Calu3 (cell line): Measurements from ENCODE around the gene DYNLL1. TPM values are rescaled to one million over a fixed set of nuclear protein-coding genes. Genes with fewer than 3 reads are reported as not detected.

ENCODE experiments used
- BruUV-seq: library from RNA; stranded (reverse); fragments of 400-500 nt; replicated peaks from 2 replicates; lab custom pipeline; 2021; lab: Mats Ljungman, UMichigan
- CTCF ChIA-PET: fragments of 300-600 bp; sonication (Branson Sonifier 250); formaldehyde crosslinking; loops from one replicate; lab custom pipeline; 2022; ENCODE audit warnings: antibody characterized with exemption; lab: Charles Lee
- DNase-seq: peaks from one replicate; pipeline ENCODE4 v3.0.0; 2022
- H3K27ac Mint-ChIP-seq: one replicate; pipeline ENCODE4 v1.8.0; 2022; ENCODE audit warnings: mixed read lengths; ENCODE audit not compliant: unreplicated experiment
- H3K27me3 Mint-ChIP-seq: one replicate; pipeline ENCODE4 v1.8.0; 2022; ENCODE audit warnings: mixed read lengths; ENCODE audit not compliant: unreplicated experiment
- H3K36me3 Mint-ChIP-seq: one replicate; pipeline ENCODE4 v1.8.0; 2022; ENCODE audit warnings: mild to moderate bottlenecking, moderate library complexity, mixed read lengths; ENCODE audit not compliant: insufficient read depth, unreplicated experiment
- H3K4me1 Mint-ChIP-seq: one replicate; pipeline ENCODE4 v1.8.0; 2022; ENCODE audit warnings: mild to moderate bottlenecking, low read depth, mixed read lengths; ENCODE audit not compliant: unreplicated experiment
- H3K4me3 Mint-ChIP-seq: one replicate; pipeline ENCODE4 v1.8.0; 2022; ENCODE audit warnings: mild to moderate bottlenecking, low read depth, moderate library complexity, mixed read lengths; ENCODE audit not compliant: unreplicated experiment
- H3K9me3 Mint-ChIP-seq: one replicate; pipeline ENCODE4 v1.8.0; 2022; ENCODE audit warnings: low read depth, mixed read lengths; ENCODE audit not compliant: unreplicated experiment
- CTCF ChIP-seq: fragments of 200-600 bp; IDR thresholded peaks from one replicate; pipeline ENCODE4 v1.8.0; 2022; ENCODE audit warnings: antibody characterized with exemption; ENCODE audit not compliant: unreplicated experiment
- intact Hi-C: fragments of 100-400 bp; cut with micrococcal nuclease; formaldehyde crosslinking; loops from one replicate; pipeline ENCODE4 v1.10.0; 2022; ENCODE audit not compliant: unreplicated experiment
- total RNA-seq: library from RNA; stranded (reverse); gene quantifications from 2 replicates; pipeline ENCODE4 v1.2.3, GENCODE V29; 2022

DYNLL1 gene
- total RNA-seq, 1 experiment from 2014 or later, result 419 TPM

GRCh38 chr12:120469450-120470149, 26.3 kb upstream of the DYNLL1 start, which contains the start of gene SRSF9:
TSS of gene SRSF9 (minus strand) at chr12:120469748. CDS start at chr12:120469609, 139 bp downstream.
- Mint-ChIP-seq H3K4me3 (peak within 1 kb of the TSS; percentile 95), H3K27me3 (no peaks in the 10 kb centered on the region), H3K27ac (peak within 1 kb of the TSS; percentile 62), H3K36me3 (peaks cover 60% of the 10 kb centered on the region), H3K4me1 (peaks cover 49% of the 10 kb centered on the region), H3K9me3 (no peaks in the 10 kb centered on the region)
- intact Hi-C loops, result loop anchor here (2.0 kb wide), 1 partner anchor 23 kb away; the partner anchor contains the start of genes GATC and TRIAP1
- no TSS peak for BruUV-seq
- CTCF ChIA-PET, result interaction anchor here (1.4 to 2.4 kb wide), 4 partner anchors 10 to 59 kb away, joined by 4 to 11 read pairs (median 6); partner anchors contain the start of genes COQ5, COX6A1 and DYNLL1
- peak; percentile 98 for DNase-seq
- TF ChIP-seq CTCF, result peak; percentile 93

GRCh38 chr12:120470150-120470784, 25.6 kb upstream of the DYNLL1 start:
- DNase-seq, result no peak
- BruUV-seq, result TSS peak; percentile 24
- no peak for TF ChIP-seq CTCF
- Mint-ChIP-seq H3K36me3 (peaks cover 54% of the 10 kb centered on the region), H3K4me3 (peak overlapping the region; percentile 95), H3K4me1 (peaks cover 51% of the 10 kb centered on the region), H3K27ac (peak overlapping the region; percentile 62), H3K9me3 (no peaks in the 10 kb centered on the region), H3K27me3 (no peaks in the 10 kb centered on the region)
- CTCF ChIA-PET, result interaction anchor here (1.4 to 2.4 kb wide), 4 partner anchors 9 to 59 kb away, joined by 4 to 11 read pairs (median 6); partner anchors contain the start of genes COQ5, COX6A1 and DYNLL1
- intact Hi-C loops, result no loop called here

- no peak overlapping the region for H3K4me3 Mint-ChIP-seq
- H3K27ac Mint-ChIP-seq, result peak overlapping the region; percentile 43
- intact Hi-C loops, result no loop called here
- CTCF ChIA-PET, result no interaction called here
- H3K36me3 Mint-ChIP-seq, result peaks cover 31% of the 10 kb centered on the region
- H3K9me3 Mint-ChIP-seq, result no peaks in the 10 kb centered on the region
- TF ChIP-seq CTCF, result no peak
- DNase-seq, result no peak
- BruUV-seq, result no TSS peak
- peaks cover 28% of the 10 kb centered on the region for H3K4me1 Mint-ChIP-seq
- H3K27me3 Mint-ChIP-seq, result no peaks in the 10 kb centered on the region
These were observed 23.4 kb upstream of the DYNLL1 start for GRCh38 chr12:120472521-120472920.

- no peak for TF ChIP-seq CTCF
- CTCF ChIA-PET, result interaction anchor here (0.6 to 2.7 kb wide), 10 partner anchors 8 to 1905 kb away, joined by 3 to 22 read pairs (median 4); partner anchors contain the start of genes COQ5, COX6A1 and DYNLL1
- DNase-seq, result no peak
- Mint-ChIP-seq H3K27ac (peak overlapping the region; percentile 46), H3K4me3 (no peak overlapping the region), H3K9me3 (no peaks in the 10 kb centered on the region), H3K27me3 (no peaks in the 10 kb centered on the region), H3K36me3 (peaks cover 16% of the 10 kb centered on the region), H3K4me1 (peaks cover 26% of the 10 kb centered on the region)
- intact Hi-C loops, result no loop called here
- no TSS peak for BruUV-seq
These were observed 21.9 kb upstream of the DYNLL1 start for GRCh38 chr12:120473807-120474615.
